OCI-LY7 (cell line): ENCODE measurements around the gene PEX11G.

ENCODE experiments used
- CTCF ChIP-seq: fragments of 200-600 bp; sonication (generic); conservative IDR thresholded peaks from 2 replicates; pipeline ENCODE4 v1.5.1; 2014; ENCODE audit warnings: mild to moderate bottlenecking, antibody characterized with exemption, low read length, moderate library complexity, mixed read lengths
- EZH2phosphoT487 ChIP-seq: fragments of 200-600 bp; sonication (generic); IDR thresholded peaks from 2 replicates; pipeline ENCODE4 v1.6.1; 2018; ENCODE audit warnings: low read depth, borderline replicate concordance, mild to moderate bottlenecking, mixed run types, antibody characterized with exemption, low read length, moderate library complexity, mixed read lengths

- TF ChIP-seq CTCF (no peak), EZH2phosphoT487 (no peak)
Measured at GRCh38 chr19:7492142-7492541, 3.3 kb upstream of the PEX11G start.
